ENCODE measurements around the gene SEMA4C. TPM values are rescaled to one million over a fixed set of nuclear protein-coding genes. Genes with fewer than 3 reads are reported as not detected.

SEMA4C gene
- total RNA-seq, 2 experiments from 2014 or later, result 7.7 to 8.5 TPM

- H3K27me3 Mint-ChIP-seq (ENCODE audit: low read depth), result no peaks in the 10 kb centered on the region
- intact Hi-C loops (cut with micrococcal nuclease), result no loop called here
- peaks cover 5% of the 10 kb centered on the region for H3K4me1 Mint-ChIP-seq (ENCODE audit: low read depth)
- H3K9me3 Mint-ChIP-seq, result no peaks in the 10 kb centered on the region
- H3K36me3 Mint-ChIP-seq (ENCODE audit: low read depth), result no peaks in the 10 kb centered on the region
- CTCF ChIA-PET, result interaction anchor here (1.3 to 1.4 kb wide), 3 partner anchors 12 to 26 kb away, joined by 3 to 6 read pairs (median 4); partner anchors contain the start of gene ANKRD39
- H3K4me3 Mint-ChIP-seq, result no peak overlapping the region
- DNase-seq, result no peak
- H3K27ac Mint-ChIP-seq, result no peak overlapping the region
Observed at GRCh38 chr2:96883306-96883705, 13.4 kb upstream of the SEMA4C start.

- Mint-ChIP-seq H3K27me3 (ENCODE audit: low read depth) (no peaks in the 10 kb centered on the region), H3K4me1 (ENCODE audit: low read depth) (peaks cover 1% of the 10 kb centered on the region), H3K27ac (no peak overlapping the region), H3K4me3 (no peak overlapping the region), H3K36me3 (ENCODE audit: low read depth) (no peaks in the 10 kb centered on the region), H3K9me3 (no peaks in the 10 kb centered on the region)
- CTCF ChIA-PET, result interaction anchor here (1.3 to 1.4 kb wide), 3 partner anchors 12 to 26 kb away, joined by 3 to 6 read pairs (median 4); partner anchors contain the start of gene ANKRD39
- no peak for DNase-seq
- intact Hi-C loops (cut with micrococcal nuclease), result no loop called here
Observed at GRCh38 chr2:96882906-96883305, 13.0 kb upstream of the SEMA4C start.

DNA sequence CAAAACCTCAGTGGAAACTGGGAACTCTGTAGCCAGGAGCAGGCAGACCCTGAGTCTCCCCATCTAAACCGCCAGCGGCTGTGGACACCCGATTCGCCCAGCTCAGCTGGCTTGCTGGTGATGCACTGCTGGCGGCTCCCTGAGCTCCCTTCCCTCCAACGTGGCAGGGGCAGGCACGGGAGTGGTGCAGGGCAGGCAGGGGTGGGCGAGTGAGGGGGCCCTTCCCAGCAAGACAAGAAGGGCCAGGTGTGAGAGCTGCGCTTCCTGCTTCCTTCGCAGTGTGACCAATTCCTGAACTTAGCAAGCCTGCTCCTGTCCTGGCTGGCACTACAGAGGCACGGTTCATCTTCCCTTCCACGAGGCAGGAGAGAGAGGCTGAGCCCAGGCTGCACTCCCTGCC lies 12.3 kb upstream of the SEMA4C start:
- Mint-ChIP-seq H3K27ac (no peak overlapping the region), H3K27me3 (ENCODE audit: low read depth) (no peaks in the 10 kb centered on the region), H3K36me3 (ENCODE audit: low read depth) (no peaks in the 10 kb centered on the region), H3K4me1 (ENCODE audit: low read depth) (no peaks in the 10 kb centered on the region), H3K9me3 (no peaks in the 10 kb centered on the region), H3K4me3 (no peak overlapping the region)
- intact Hi-C loops (cut with micrococcal nuclease), result no loop called here
- CTCF ChIA-PET, result interaction anchor here (1.3 to 1.4 kb wide), 3 partner anchors 11 to 25 kb away, joined by 3 to 6 read pairs (median 4); partner anchors contain the start of gene ANKRD39
- DNase-seq, result no peak

DNA sequence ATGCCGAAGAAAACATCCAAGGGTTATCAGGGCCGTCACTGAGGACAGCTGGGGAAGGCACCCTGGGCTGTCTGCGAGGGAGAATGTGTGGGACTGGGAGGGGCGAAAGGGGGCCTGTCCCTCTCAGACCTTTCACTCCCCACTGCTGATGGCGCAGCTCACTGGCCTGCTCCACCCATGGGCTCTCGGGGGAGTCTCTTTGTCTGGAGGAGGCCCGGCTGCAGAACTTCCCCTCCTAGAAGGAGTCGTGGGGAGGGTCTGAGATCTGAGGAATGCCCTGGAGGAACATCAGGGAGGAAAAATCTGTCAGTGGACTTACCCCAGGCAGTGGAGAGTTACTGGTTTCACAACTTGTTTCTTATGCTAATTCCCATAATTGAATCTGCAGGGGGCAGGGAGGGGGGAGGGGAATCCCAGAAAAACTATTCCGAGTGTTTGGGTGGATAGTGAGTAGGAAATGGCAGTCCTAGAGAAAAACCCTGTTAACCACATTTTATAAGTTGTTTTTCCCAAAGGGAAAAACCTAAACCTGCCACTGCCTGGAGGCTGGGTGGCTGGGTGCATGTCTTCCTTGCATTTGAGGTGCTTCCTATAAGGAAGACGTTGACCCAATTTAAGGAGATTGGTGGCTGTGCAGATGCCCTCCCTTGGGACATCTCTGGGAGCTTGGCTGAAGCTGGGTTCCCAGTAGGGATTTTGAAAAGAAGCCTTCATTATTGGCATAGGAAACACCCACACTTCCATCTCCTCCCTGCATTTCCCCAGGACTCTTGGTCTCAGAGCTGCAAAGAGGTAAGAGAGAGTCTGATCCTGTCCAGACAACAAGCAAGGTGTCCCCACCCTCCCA lies 11.7 kb upstream of the SEMA4C start:
- H3K4me1 Mint-ChIP-seq (ENCODE audit: low read depth), result no peaks in the 10 kb centered on the region
- intact Hi-C loops (cut with micrococcal nuclease), result no loop called here
- no peak overlapping the region for H3K27ac Mint-ChIP-seq
- H3K9me3 Mint-ChIP-seq, result no peaks in the 10 kb centered on the region
- no peaks in the 10 kb centered on the region for H3K27me3 Mint-ChIP-seq (ENCODE audit: low read depth)
- no peaks in the 10 kb centered on the region for H3K36me3 Mint-ChIP-seq (ENCODE audit: low read depth)
- H3K4me3 Mint-ChIP-seq, result no peak overlapping the region
- no peak for DNase-seq
- CTCF ChIA-PET, result interaction anchor here (0.7 to 1.4 kb wide), 3 partner anchors 8 to 24 kb away, joined by 3 to 6 read pairs (median 4); partner anchors contain the start of gene ANKRD39

GRCh38 chr2:96880891-96881273 lies 11.0 kb upstream of the SEMA4C start:
- intact Hi-C loops (cut with micrococcal nuclease), result no loop called here
- H3K27me3 Mint-ChIP-seq (ENCODE audit: low read depth), result no peaks in the 10 kb centered on the region
- H3K4me3 Mint-ChIP-seq, result no peak overlapping the region
- CTCF ChIA-PET, result interaction anchor here (0.7 kb wide), 1 partner anchor 9 kb away, joined by 3 read pairs; no protein-coding TSS in a partner anchor
- H3K4me1 Mint-ChIP-seq (ENCODE audit: low read depth), result no peaks in the 10 kb centered on the region
- no peaks in the 10 kb centered on the region for H3K9me3 Mint-ChIP-seq
- H3K27ac Mint-ChIP-seq, result no peak overlapping the region
- no peak for DNase-seq
- H3K36me3 Mint-ChIP-seq (ENCODE audit: low read depth), result no peaks in the 10 kb centered on the region

GRCh38 chr2:96879545-96880040 lies 9.7 kb upstream of the SEMA4C start:
- Mint-ChIP-seq H3K4me3 (no peak overlapping the region), H3K9me3 (no peaks in the 10 kb centered on the region), H3K4me1 (ENCODE audit: low read depth) (peaks cover 10% of the 10 kb centered on the region), H3K27ac (no peak overlapping the region), H3K36me3 (ENCODE audit: low read depth) (no peaks in the 10 kb centered on the region), H3K27me3 (ENCODE audit: low read depth) (no peaks in the 10 kb centered on the region)
- intact Hi-C loops (cut with micrococcal nuclease), result no loop called here
- CTCF ChIA-PET, result interaction anchor here (1.0 kb wide), 1 partner anchor 22 kb away, joined by 3 read pairs; the partner anchor contains the start of gene ANKRD39
- DNase-seq, result no peak

- no peaks in the 10 kb centered on the region for H3K27me3 Mint-ChIP-seq (ENCODE audit: low read depth)
- H3K27ac Mint-ChIP-seq, result no peak overlapping the region
- H3K9me3 Mint-ChIP-seq, result no peaks in the 10 kb centered on the region
- CTCF ChIA-PET, result interaction anchor here (1.0 kb wide), 1 partner anchor 21 kb away, joined by 3 read pairs; the partner anchor contains the start of gene ANKRD39
- intact Hi-C loops (cut with micrococcal nuclease), result no loop called here
- DNase-seq, result no peak
- no peaks in the 10 kb centered on the region for H3K36me3 Mint-ChIP-seq (ENCODE audit: low read depth)
- H3K4me1 Mint-ChIP-seq (ENCODE audit: low read depth), result peaks cover 16% of the 10 kb centered on the region
- H3K4me3 Mint-ChIP-seq, result no peak overlapping the region
Observed at GRCh38 chr2:96878796-96879544, 9.1 kb upstream of the SEMA4C start.

DNA sequence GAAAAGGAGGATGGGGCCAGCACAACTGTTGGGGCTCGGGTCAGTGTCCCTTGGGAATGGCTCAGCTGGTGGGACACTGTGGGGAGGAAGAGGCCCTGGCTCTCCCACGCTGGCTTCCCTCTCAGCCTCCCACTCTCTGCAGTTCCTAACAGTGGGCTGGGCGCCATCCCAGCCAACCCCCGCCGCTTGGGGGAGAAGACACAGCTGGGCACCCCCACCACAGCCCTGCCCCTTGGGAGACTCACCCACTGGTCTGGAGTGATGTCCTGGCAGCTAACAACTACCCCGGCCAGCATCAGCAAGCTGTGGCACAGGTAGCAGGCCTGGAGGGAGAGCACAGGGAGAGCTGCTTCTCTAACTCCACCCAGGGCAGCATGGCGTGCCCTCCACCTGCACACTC lies 8.3 kb upstream of the SEMA4C start:
- intact Hi-C loops (cut with micrococcal nuclease), result no loop called here
- Mint-ChIP-seq H3K4me1 (ENCODE audit: low read depth) (peaks cover 24% of the 10 kb centered on the region), H3K4me3 (no peak overlapping the region), H3K9me3 (no peaks in the 10 kb centered on the region), H3K27me3 (ENCODE audit: low read depth) (no peaks in the 10 kb centered on the region), H3K27ac (no peak overlapping the region), H3K36me3 (ENCODE audit: low read depth) (no peaks in the 10 kb centered on the region)
- CTCF ChIA-PET, result no interaction called here
- DNase-seq, result no peak

DNA sequence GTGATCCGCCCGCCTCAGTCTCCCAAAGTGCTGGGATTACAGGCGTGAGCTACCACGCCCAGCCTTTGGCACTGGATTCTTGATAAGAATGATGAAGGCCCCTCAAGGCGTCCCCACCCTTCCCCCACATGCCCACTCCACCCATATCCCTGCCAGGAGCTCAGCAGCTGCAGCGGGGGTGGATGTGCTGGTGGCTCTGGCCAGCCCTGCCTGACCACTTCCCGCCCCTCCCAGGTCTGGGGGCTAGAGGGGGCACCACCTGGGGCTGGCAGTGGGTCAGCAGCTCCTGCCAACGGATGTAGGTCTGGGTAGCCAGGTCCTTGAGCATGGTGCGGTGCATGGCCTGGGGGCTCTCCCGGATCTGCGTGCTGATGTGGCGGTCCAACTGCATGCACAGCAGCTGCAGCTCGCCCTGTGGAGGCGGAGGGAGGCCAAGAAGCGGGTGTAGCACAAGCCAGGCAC lies 7.8 kb upstream of the SEMA4C start:
- no peak for DNase-seq
- H3K9me3 Mint-ChIP-seq, result no peaks in the 10 kb centered on the region
- intact Hi-C loops (cut with micrococcal nuclease), result no loop called here
- H3K4me1 Mint-ChIP-seq (ENCODE audit: low read depth), result peaks cover 29% of the 10 kb centered on the region
- H3K36me3 Mint-ChIP-seq (ENCODE audit: low read depth), result no peaks in the 10 kb centered on the region
- no peak overlapping the region for H3K27ac Mint-ChIP-seq
- no peaks in the 10 kb centered on the region for H3K27me3 Mint-ChIP-seq (ENCODE audit: low read depth)
- no peak overlapping the region for H3K4me3 Mint-ChIP-seq
- CTCF ChIA-PET, result no interaction called here

DNA sequence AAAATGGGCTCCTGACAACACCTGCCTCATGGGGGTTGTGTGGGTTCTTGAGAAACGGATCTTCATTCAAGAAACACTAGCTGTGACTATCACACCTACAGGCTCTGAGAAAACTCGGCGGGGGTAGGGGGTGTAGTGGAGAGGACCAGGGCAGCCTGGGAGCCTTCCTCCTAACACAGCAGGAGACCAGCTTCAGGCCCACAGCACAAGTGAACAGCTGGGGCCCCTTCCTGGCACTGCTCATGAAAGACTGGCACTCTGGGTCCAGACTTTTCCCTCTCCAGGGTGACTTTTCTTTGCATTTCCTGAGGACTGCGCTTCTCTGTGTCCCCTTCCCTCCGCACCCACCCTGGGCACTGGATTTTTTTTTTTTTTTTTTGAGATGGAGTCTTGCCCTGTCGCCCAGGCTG lies 7.2 kb upstream of the SEMA4C start:
- Mint-ChIP-seq H3K4me1 (ENCODE audit: low read depth) (peaks cover 35% of the 10 kb centered on the region), H3K27me3 (ENCODE audit: low read depth) (no peaks in the 10 kb centered on the region), H3K27ac (no peak overlapping the region), H3K36me3 (ENCODE audit: low read depth) (no peaks in the 10 kb centered on the region), H3K4me3 (no peak overlapping the region), H3K9me3 (no peaks in the 10 kb centered on the region)
- DNase-seq, result no peak
- intact Hi-C loops (cut with micrococcal nuclease), result no loop called here
- CTCF ChIA-PET, result no interaction called here

- no peaks in the 10 kb centered on the region for H3K27me3 Mint-ChIP-seq (ENCODE audit: low read depth)
- no peak overlapping the region for H3K27ac Mint-ChIP-seq
- H3K4me3 Mint-ChIP-seq, result no peak overlapping the region
- DNase-seq, result no peak
- peaks cover 35% of the 10 kb centered on the region for H3K4me1 Mint-ChIP-seq (ENCODE audit: low read depth)
- CTCF ChIA-PET, result interaction anchor here (2.1 kb wide), 1 partner anchor 74 kb away, joined by 11 read pairs; no protein-coding TSS in a partner anchor
- intact Hi-C loops (cut with micrococcal nuclease), result no loop called here
- no peaks in the 10 kb centered on the region for H3K36me3 Mint-ChIP-seq (ENCODE audit: low read depth)
- no peaks in the 10 kb centered on the region for H3K9me3 Mint-ChIP-seq
Observed at GRCh38 chr2:96876269-96877041, 6.6 kb upstream of the SEMA4C start.
